NB4 (cell line): ENCODE measurements around the gene HOMEZ.

Source experiments
- MAX ChIP-seq: IDR thresholded peaks from 2 replicates; pipeline ENCODE4 v1.6.1; 2011; ENCODE audit warnings: low read depth, low read length
- POLR2A ChIP-seq: IDR thresholded peaks from 2 replicates; pipeline ENCODE4 v1.6.1; 2011; ENCODE audit warnings: mild to moderate bottlenecking; ENCODE audit not compliant: insufficient read length; ENCODE audit errors: extremely low read depth
- TF ChIP-seq, protein P1 (sequence below): IDR thresholded peaks from one replicate; pipeline ENCODE4 v1.5.1; 2012; ENCODE audit warnings: low read depth, low read length

DNA sequence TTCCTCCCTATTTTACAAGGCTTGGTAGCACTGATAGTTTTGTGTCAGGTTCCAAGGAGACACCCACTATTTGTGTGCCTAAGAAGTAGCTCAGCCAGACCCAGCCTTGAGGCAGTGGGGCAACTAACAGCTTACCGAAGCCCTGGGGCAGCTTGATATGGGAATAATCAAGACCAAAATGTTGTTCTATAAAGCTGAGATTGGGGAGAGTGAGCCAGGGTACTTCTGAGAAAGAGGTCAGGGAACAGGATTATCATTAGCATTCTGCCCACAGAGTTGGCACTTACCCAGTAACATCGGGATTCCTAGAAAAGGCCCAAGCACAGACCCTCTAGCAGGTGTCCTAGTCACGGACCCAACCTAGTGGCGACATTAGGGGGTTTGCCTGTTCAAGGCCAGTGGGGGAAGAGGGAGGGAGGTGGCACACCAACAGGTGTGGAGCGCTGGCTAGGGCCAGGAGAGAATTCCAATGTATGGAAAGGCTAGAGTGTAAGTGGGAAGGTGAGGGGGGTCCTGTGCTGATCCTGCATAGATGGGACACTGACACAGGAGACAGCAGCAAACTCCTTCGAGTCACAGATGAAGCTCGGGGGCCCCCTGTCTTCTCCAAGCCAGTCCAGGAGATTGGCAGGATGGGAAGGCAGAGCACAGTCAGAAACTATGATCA, 11.8 kb upstream of the HOMEZ start:
- TF ChIP-seq, protein P1, sequence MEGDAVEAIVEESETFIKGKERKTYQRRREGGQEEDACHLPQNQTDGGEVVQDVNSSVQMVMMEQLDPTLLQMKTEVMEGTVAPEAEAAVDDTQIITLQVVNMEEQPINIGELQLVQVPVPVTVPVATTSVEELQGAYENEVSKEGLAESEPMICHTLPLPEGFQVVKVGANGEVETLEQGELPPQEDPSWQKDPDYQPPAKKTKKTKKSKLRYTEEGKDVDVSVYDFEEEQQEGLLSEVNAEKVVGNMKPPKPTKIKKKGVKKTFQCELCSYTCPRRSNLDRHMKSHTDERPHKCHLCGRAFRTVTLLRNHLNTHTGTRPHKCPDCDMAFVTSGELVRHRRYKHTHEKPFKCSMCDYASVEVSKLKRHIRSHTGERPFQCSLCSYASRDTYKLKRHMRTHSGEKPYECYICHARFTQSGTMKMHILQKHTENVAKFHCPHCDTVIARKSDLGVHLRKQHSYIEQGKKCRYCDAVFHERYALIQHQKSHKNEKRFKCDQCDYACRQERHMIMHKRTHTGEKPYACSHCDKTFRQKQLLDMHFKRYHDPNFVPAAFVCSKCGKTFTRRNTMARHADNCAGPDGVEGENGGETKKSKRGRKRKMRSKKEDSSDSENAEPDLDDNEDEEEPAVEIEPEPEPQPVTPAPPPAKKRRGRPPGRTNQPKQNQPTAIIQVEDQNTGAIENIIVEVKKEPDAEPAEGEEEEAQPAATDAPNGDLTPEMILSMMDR, result no peak
- no peak for TF ChIP-seq POLR2A
- no peak for TF ChIP-seq MAX
